Measurements from ENCODE around the gene TFDP1.
A peak's percentile ranks its signal among the peaks of the same experiment; 100 is the strongest.

TFDP1 gene

GRCh38 chr13:113647351-113648215 is 63.0 kb downstream of the TFDP1 start:
- DNase-seq (ENCODE audit: low read depth): peak; percentile 18
- no peak overlapping the region for H3K4me3 ChIP-seq (ENCODE audit: control insufficient read depth, low read depth, low read length)
- no peak for TF ChIP-seq CTCF (conservative IDR thresholded peaks at IDR 0.05; ENCODE audit: control insufficient read depth, insufficient read depth, low read depth, low read length)

GRCh38 chr13:113648216-113648610 is 63.7 kb downstream of the TFDP1 start:
- no peak for TF ChIP-seq CTCF (conservative IDR thresholded peaks at IDR 0.05; ENCODE audit: control insufficient read depth, insufficient read depth, low read depth, low read length)
- no peak for DNase-seq (ENCODE audit: low read depth)
- H3K4me3 ChIP-seq (ENCODE audit: control insufficient read depth, low read depth, low read length): no peak overlapping the region

GRCh38 chr13:113649212-113649611 is 64.7 kb downstream of the TFDP1 start:
- DNase-seq (ENCODE audit: low read depth): no peak
- no peak overlapping the region for H3K4me3 ChIP-seq (ENCODE audit: control insufficient read depth, low read depth, low read length)
- TF ChIP-seq CTCF (conservative IDR thresholded peaks at IDR 0.05; ENCODE audit: control insufficient read depth, insufficient read depth, low read depth, low read length): no peak

GRCh38 chr13:113650275-113650674 is 65.7 kb downstream of the TFDP1 start:
- no peak for TF ChIP-seq CTCF (conservative IDR thresholded peaks at IDR 0.05; ENCODE audit: control insufficient read depth, insufficient read depth, low read depth, low read length)
- no peak overlapping the region for H3K4me3 ChIP-seq (ENCODE audit: control insufficient read depth, low read depth, low read length)
- DNase-seq (ENCODE audit: low read depth): no peak

GRCh38 chr13:113650731-113651148 is 66.2 kb downstream of the TFDP1 start:
- H3K4me3 ChIP-seq (ENCODE audit: control insufficient read depth, low read depth, low read length): no peak overlapping the region
- TF ChIP-seq CTCF (conservative IDR thresholded peaks at IDR 0.05; ENCODE audit: control insufficient read depth, insufficient read depth, low read depth, low read length): no peak
- DNase-seq (ENCODE audit: low read depth): no peak

GRCh38 chr13:113651511-113652403 is 67.2 kb downstream of the TFDP1 start:
- no peak for TF ChIP-seq CTCF (conservative IDR thresholded peaks at IDR 0.05; ENCODE audit: control insufficient read depth, insufficient read depth, low read depth, low read length)
- DNase-seq (ENCODE audit: low read depth): no peak
- no peak overlapping the region for H3K4me3 ChIP-seq (ENCODE audit: control insufficient read depth, low read depth, low read length)

Measured in fibroblast of mammary gland (primary cell).